Measurements from ENCODE around the gene PGM2.

Gene PGM2

GRCh38 chr4:37904824-37905223, 78.3 kb downstream of the PGM2 start:
- DNase-seq, result no peak

GRCh38 chr4:37905533-37906169, 79.2 kb downstream of the PGM2 start:
- DNase-seq, result no peak

GRCh38 chr4:37908488-37909331, 82.2 kb downstream of the PGM2 start:
- DNase-seq, result no peak

- no peak for DNase-seq
These were observed 83.0 kb downstream of the PGM2 start for GRCh38 chr4:37909332-37910090.

- no peak for DNase-seq
These were observed 83.6 kb downstream of the PGM2 start for GRCh38 chr4:37910091-37910486.
